MCF 10A (cell line): ENCODE measurements around the gene SNRNP27. TPM values are rescaled to one million over a fixed set of nuclear protein-coding genes. Genes with fewer than 3 reads are reported as not detected.
A peak's percentile ranks its signal among the peaks of the same experiment; 100 is the strongest.

Experiments used
- BruUV-seq: library from RNA; stranded (reverse); fragments of 400-500 nt; replicated peaks from 2 replicates; lab custom pipeline; 2021; lab: Mats Ljungman, UMichigan
- CTCF ChIA-PET: fragments of 300-600 bp; sonication (Branson Sonifier 250); formaldehyde crosslinking; extraction: SDS; loops from one replicate; lab custom pipeline; 2021; ENCODE audit warnings: antibody characterized with exemption, inconsistent platforms; lab: Yijun Ruan, JAX
- POLR2A ChIA-PET: fragments of 300-600, 350-650 bp; sonication (Branson Sonifier 250); formaldehyde crosslinking; extraction: SDS; loops from one replicate; lab custom pipeline; 2020; ENCODE audit warnings: antibody characterized with exemption, inconsistent platforms; lab: Yijun Ruan, JAX
- DNase-seq: peaks from one replicate; pipeline ENCODE4 v3.0.0-alpha.2; 2018; ENCODE audit not compliant: unreplicated experiment
- H3K27ac Mint-ChIP-seq: one replicate; pipeline ENCODE4 v1.8.0; 2022; ENCODE audit warnings: mild to moderate bottlenecking, low read depth, mixed read lengths; ENCODE audit not compliant: unreplicated experiment
- H3K27me3 Mint-ChIP-seq: one replicate; pipeline ENCODE4 v1.8.0; 2022; ENCODE audit warnings: mixed read lengths; ENCODE audit not compliant: insufficient read depth, unreplicated experiment
- H3K36me3 Mint-ChIP-seq: one replicate; pipeline ENCODE4 v1.8.0; 2022; ENCODE audit warnings: mild to moderate bottlenecking, moderate library complexity, mixed read lengths; ENCODE audit not compliant: insufficient read depth, unreplicated experiment
- H3K4me1 Mint-ChIP-seq: one replicate; pipeline ENCODE4 v1.8.0; 2022; ENCODE audit warnings: mixed read lengths; ENCODE audit not compliant: insufficient read depth, unreplicated experiment
- H3K4me3 Mint-ChIP-seq: one replicate; pipeline ENCODE4 v1.8.0; 2022; ENCODE audit warnings: mild to moderate bottlenecking, moderate library complexity, mixed read lengths; ENCODE audit not compliant: unreplicated experiment
- H3K9me3 Mint-ChIP-seq: one replicate; pipeline ENCODE4 v1.8.0; 2022; ENCODE audit warnings: mixed read lengths; ENCODE audit not compliant: unreplicated experiment
- CTCF ChIP-seq: fragments of 200-600 bp; IDR thresholded peaks from one replicate; pipeline ENCODE4 v1.8.0; 2022; ENCODE audit warnings: antibody characterized with exemption, mild to moderate bottlenecking; ENCODE audit not compliant: unreplicated experiment
- intact Hi-C: fragments of 100-400 bp; cut with micrococcal nuclease; formaldehyde crosslinking; loops from 2 replicates; pipeline ENCODE4 v1.14.1; 2022
- total RNA-seq: library from RNA; stranded (reverse); gene quantifications from 2 replicates; pipeline ENCODE4 v1.2.3, GENCODE V29; 2022

Gene SNRNP27
- total RNA-seq, 1 experiment from 2014 or later: 68.9 TPM

DNA sequence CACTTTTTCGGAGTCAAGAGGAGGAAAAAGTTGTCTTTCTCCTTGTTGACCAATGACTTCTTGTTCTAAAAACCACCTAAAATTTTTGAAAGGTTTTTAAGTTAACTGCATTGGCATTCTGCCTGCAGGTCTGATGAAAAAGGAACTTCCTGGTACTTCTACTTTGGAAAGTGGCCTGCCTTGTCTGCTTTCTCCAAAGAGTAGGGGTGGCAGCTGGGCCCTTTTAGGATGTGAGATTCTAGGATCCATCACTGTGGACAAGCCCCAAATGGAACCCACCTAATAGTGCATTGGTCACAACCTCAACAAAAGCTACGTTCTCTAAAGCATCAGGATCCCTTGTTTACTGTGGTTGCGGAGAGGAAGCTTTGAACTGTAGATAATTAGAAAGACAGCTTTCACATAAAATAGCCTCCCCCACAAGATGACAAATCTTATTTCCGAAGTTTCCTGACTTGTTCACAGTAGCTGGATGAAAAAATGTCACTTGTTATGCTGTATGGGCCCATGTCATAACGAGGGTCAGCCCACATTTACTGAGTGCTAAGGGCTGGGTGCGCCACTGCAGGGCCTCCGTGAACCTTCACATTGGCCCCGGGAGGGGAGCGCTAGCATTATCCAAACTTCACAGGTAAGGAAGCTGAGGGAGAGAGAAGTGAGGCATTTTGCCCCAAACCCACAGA lies 50.2 kb downstream of the SNRNP27 start:
- no peak for DNase-seq
- no TSS peak for BruUV-seq
- no peaks in the 10 kb centered on the region for H3K27me3 Mint-ChIP-seq
- ChIA-PET CTCF (no interaction called here), POLR2A (interaction anchor here (2.7 to 3.6 kb wide), 2 partner anchors 10 to 29 kb away, joined by 9 to 29 read pairs; partner anchors contain the start of gene MXD1)
- no peak overlapping the region for H3K27ac Mint-ChIP-seq
- TF ChIP-seq CTCF: no peak
- no peak overlapping the region for H3K4me3 Mint-ChIP-seq
- peaks cover 39% of the 10 kb centered on the region for H3K4me1 Mint-ChIP-seq
- intact Hi-C loops: no loop called here
- H3K36me3 Mint-ChIP-seq: peaks cover 48% of the 10 kb centered on the region
- no peaks in the 10 kb centered on the region for H3K9me3 Mint-ChIP-seq

DNA sequence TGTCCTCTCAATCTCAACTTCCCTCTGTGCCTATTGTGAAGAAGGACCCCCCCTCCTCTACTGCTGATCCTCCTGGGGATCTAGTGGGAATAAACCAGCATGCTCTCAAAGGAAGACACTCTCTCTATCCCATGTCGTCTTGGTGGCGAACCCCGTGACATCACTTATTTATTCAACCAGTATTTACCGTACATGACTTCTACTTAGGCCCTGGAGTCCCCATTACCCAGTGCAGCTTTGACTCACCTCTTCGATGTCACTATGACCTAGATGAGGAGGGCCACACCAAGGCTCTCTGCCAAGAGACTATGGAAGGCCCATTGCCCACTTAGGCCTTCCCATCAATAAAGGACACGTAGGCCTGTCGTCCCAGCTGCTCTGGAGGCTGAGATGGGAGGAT lies 51.0 kb downstream of the SNRNP27 start:
- POLR2A ChIA-PET: interaction anchor here (0.8 to 3.6 kb wide), 7 partner anchors 9 to 117 kb away, joined by 3 to 29 read pairs (median 5); partner anchors contain the start of genes MXD1 and SNRNP27
- intact Hi-C loops: loop anchor here (5.0 kb wide), 1 partner anchor 53 kb away; no protein-coding TSS in a partner anchor

DNA sequence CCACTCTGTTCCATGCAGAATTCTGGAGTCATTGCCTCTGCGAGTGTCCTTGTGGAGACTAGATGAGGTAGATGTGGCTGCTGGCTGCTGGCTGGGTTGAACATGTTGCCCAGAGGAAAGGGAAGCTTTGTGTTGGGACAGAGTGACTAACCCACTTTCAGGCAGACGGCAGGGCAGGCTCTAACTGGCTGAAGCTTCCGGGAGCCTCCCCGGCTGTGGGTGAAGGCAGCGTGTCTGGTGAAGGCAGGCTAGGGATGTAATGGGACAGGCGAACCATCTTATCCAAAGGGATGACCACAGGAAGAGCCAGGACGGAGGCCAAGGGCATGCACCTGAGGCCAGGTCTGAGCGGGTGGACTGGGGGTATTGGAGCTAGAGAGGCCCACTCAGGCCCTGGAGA lies 51.7 kb downstream of the SNRNP27 start:
- Mint-ChIP-seq H3K27ac (peak overlapping the region; percentile 69), H3K27me3 (no peaks in the 10 kb centered on the region), H3K36me3 (peaks cover 34% of the 10 kb centered on the region), H3K4me1 (peaks cover 39% of the 10 kb centered on the region), H3K4me3 (peak overlapping the region; percentile 26), H3K9me3 (no peaks in the 10 kb centered on the region)
- no peak for TF ChIP-seq CTCF
- BruUV-seq: no TSS peak
- DNase-seq: peak; percentile 81
- intact Hi-C loops: loop anchor here (5.0 kb wide), 1 partner anchor 52 kb away; no protein-coding TSS in a partner anchor
- POLR2A ChIA-PET: interaction anchor here (0.5 to 3.6 kb wide), 10 partner anchors 8 to 360 kb away, joined by 3 to 29 read pairs (median 4); partner anchors contain the start of genes MXD1 and SNRNP27
- CTCF ChIA-PET: no interaction called here

More for the DNA sequence above, 51.0 kb downstream of the SNRNP27 start:
- no peak for DNase-seq
- Mint-ChIP-seq H3K4me1 (peaks cover 39% of the 10 kb centered on the region), H3K9me3 (no peaks in the 10 kb centered on the region), H3K4me3 (no peak overlapping the region), H3K27me3 (no peaks in the 10 kb centered on the region), H3K27ac (peak overlapping the region; percentile 69), H3K36me3 (peaks cover 40% of the 10 kb centered on the region)
- no peak for TF ChIP-seq CTCF
- no TSS peak for BruUV-seq
- CTCF ChIA-PET: no interaction called here

- TF ChIP-seq CTCF: no peak
- Mint-ChIP-seq H3K36me3 (peaks cover 29% of the 10 kb centered on the region), H3K4me1 (peaks cover 39% of the 10 kb centered on the region), H3K9me3 (no peaks in the 10 kb centered on the region), H3K27me3 (no peaks in the 10 kb centered on the region), H3K4me3 (peak overlapping the region; percentile 26), H3K27ac (peak overlapping the region; percentile 69)
- ChIA-PET CTCF (no interaction called here), POLR2A (interaction anchor here (0.5 to 3.6 kb wide), 10 partner anchors 8 to 360 kb away, joined by 3 to 29 read pairs (median 4); partner anchors contain the start of genes MXD1 and SNRNP27)
- BruUV-seq: TSS peak; percentile 82
- intact Hi-C loops: loop anchor here (5.0 kb wide), 1 partner anchor 51 kb away; no protein-coding TSS in a partner anchor
- peak; percentile 18 for DNase-seq
Measured at GRCh38 chr2:69945941-69946340, 52.2 kb downstream of the SNRNP27 start.
